ENCODE data around the gene USP7.

DNA sequence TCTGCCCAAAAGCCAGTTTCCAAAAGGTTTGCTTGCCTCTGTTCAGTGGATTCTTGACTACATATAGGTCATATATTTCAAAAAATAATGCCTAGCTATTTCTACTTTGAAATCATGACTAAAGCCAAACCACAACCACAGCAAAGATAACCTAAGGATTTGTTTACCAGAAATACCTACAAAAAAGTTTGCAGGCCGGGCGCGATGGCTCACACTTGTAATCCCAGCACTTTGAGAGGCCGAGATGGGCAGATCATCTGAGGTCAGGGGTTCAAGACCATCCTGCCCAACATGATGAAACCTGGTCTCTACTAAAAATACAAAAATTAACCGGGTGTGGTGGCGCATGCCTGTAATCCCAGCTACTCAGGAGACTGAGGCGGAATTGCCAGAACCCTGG is 110.1 kb downstream of the USP7 start:
- TF ChIP-seq, protein P1, sequence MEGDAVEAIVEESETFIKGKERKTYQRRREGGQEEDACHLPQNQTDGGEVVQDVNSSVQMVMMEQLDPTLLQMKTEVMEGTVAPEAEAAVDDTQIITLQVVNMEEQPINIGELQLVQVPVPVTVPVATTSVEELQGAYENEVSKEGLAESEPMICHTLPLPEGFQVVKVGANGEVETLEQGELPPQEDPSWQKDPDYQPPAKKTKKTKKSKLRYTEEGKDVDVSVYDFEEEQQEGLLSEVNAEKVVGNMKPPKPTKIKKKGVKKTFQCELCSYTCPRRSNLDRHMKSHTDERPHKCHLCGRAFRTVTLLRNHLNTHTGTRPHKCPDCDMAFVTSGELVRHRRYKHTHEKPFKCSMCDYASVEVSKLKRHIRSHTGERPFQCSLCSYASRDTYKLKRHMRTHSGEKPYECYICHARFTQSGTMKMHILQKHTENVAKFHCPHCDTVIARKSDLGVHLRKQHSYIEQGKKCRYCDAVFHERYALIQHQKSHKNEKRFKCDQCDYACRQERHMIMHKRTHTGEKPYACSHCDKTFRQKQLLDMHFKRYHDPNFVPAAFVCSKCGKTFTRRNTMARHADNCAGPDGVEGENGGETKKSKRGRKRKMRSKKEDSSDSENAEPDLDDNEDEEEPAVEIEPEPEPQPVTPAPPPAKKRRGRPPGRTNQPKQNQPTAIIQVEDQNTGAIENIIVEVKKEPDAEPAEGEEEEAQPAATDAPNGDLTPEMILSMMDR (conservative IDR thresholded peaks at IDR 0.05; ENCODE audit: low read depth, low read length): no peak
- TF ChIP-seq EZH2 (IDR thresholded peaks at IDR 0.05; ENCODE audit: borderline replicate concordance, low read depth, low read length, poor library complexity, severe bottlenecking): no peak
